Effector memory CD4-positive, alpha-beta T cell (primary cell): Measurements from ENCODE around the gene FUT6.

Source experiments
- DNase-seq, 3 donors: peaks; one replicate each; pipeline ENCODE4 v3.0.0-alpha.2; 2020
- H3K27ac ChIP-seq: 2 replicates; pipeline ENCODE4 v1.7.0; 2013; ENCODE audit warnings: mild to moderate bottlenecking, low read length, moderate library complexity; ENCODE audit not compliant: insufficient read depth, poor library complexity, severe bottlenecking
- H3K27me3 ChIP-seq: replicated peaks from 2 replicates; pipeline ENCODE4 v1.7.0; 2013; ENCODE audit warnings: mild to moderate bottlenecking, low read length; ENCODE audit not compliant: insufficient read depth, control insufficient read depth, poor library complexity, severe bottlenecking
- H3K36me3 ChIP-seq: 2 replicates; pipeline ENCODE4 v1.7.0; 2013; ENCODE audit warnings: mild to moderate bottlenecking, low read length, moderate library complexity; ENCODE audit not compliant: control insufficient read depth, insufficient read depth
- H3K4me1 ChIP-seq: 2 replicates; pipeline ENCODE4 v1.7.0; 2013; ENCODE audit warnings: low read length, mild to moderate bottlenecking; ENCODE audit not compliant: control insufficient read depth, insufficient read depth, poor library complexity, severe bottlenecking
- H3K4me3 ChIP-seq: 2 replicates; pipeline ENCODE4 v1.7.0; 2013; ENCODE audit warnings: low read length, low read depth, mild to moderate bottlenecking; ENCODE audit not compliant: insufficient read depth, poor library complexity, severe bottlenecking
- H3K9me3 ChIP-seq: 2 replicates; pipeline ENCODE4 v1.7.0; 2013; ENCODE audit warnings: mild to moderate bottlenecking, low read length, moderate library complexity; ENCODE audit not compliant: control insufficient read depth

FUT6 gene

GRCh38 chr19:5827891-5828660 lies 11.4 kb downstream of the FUT6 start:
- Histone ChIP-seq H3K4me3 (peak overlapping the region; percentile 42), H3K27me3 (no peaks in the 10 kb centered on the region), H3K4me1 (peaks cover 12% of the 10 kb centered on the region), H3K9me3 (no peaks in the 10 kb centered on the region), H3K27ac (peak overlapping the region; percentile 65), H3K36me3 (no peaks in the 10 kb centered on the region)
- peak; percentile 86 to 88 (median 88) for DNase-seq

GRCh38 chr19:5827342-5827890 lies 12.1 kb downstream of the FUT6 start:
- Histone ChIP-seq H3K36me3 (no peaks in the 10 kb centered on the region), H3K4me3 (peak overlapping the region; percentile 27), H3K27me3 (no peaks in the 10 kb centered on the region), H3K4me1 (peaks cover 12% of the 10 kb centered on the region), H3K9me3 (no peaks in the 10 kb centered on the region), H3K27ac (no peak overlapping the region)
- no peak for DNase-seq

GRCh38 chr19:5826531-5827341 lies 12.8 kb downstream of the FUT6 start:
- Histone ChIP-seq H3K4me1 (peaks cover 12% of the 10 kb centered on the region), H3K9me3 (no peaks in the 10 kb centered on the region), H3K27ac (no peak overlapping the region), H3K27me3 (no peaks in the 10 kb centered on the region), H3K4me3 (no peak overlapping the region), H3K36me3 (no peaks in the 10 kb centered on the region)
- no peak for DNase-seq

- Histone ChIP-seq H3K27me3 (no peaks in the 10 kb centered on the region), H3K4me3 (no peak overlapping the region), H3K36me3 (no peaks in the 10 kb centered on the region), H3K4me1 (peaks cover 12% of the 10 kb centered on the region), H3K27ac (no peak overlapping the region), H3K9me3 (no peaks in the 10 kb centered on the region)
- DNase-seq: no peak
These were observed 14.3 kb downstream of the FUT6 start for GRCh38 chr19:5825178-5825577.

GRCh38 chr19:5824751-5825150 lies 14.8 kb downstream of the FUT6 start:
- Histone ChIP-seq H3K9me3 (no peaks in the 10 kb centered on the region), H3K4me3 (no peak overlapping the region), H3K36me3 (no peaks in the 10 kb centered on the region), H3K27ac (no peak overlapping the region), H3K4me1 (peaks cover 12% of the 10 kb centered on the region), H3K27me3 (no peaks in the 10 kb centered on the region)
- DNase-seq: no peak

GRCh38 chr19:5823579-5824281 lies 15.8 kb downstream of the FUT6 start:
- Histone ChIP-seq H3K4me3 (no peak overlapping the region), H3K27ac (no peak overlapping the region), H3K4me1 (peaks cover 6% of the 10 kb centered on the region), H3K36me3 (no peaks in the 10 kb centered on the region), H3K27me3 (no peaks in the 10 kb centered on the region), H3K9me3 (no peaks in the 10 kb centered on the region)
- DNase-seq: no peak

GRCh38 chr19:5822181-5822844 lies 17.2 kb downstream of the FUT6 start:
- Histone ChIP-seq H3K27ac (no peak overlapping the region), H3K36me3 (no peaks in the 10 kb centered on the region), H3K9me3 (no peaks in the 10 kb centered on the region), H3K27me3 (no peaks in the 10 kb centered on the region), H3K4me3 (no peak overlapping the region), H3K4me1 (no peaks in the 10 kb centered on the region)
- DNase-seq: no peak

- H3K4me1 ChIP-seq: no peaks in the 10 kb centered on the region
- H3K4me3 ChIP-seq: no peak overlapping the region
- H3K27me3 ChIP-seq: no peaks in the 10 kb centered on the region
- H3K9me3 ChIP-seq: no peaks in the 10 kb centered on the region
- no peaks in the 10 kb centered on the region for H3K36me3 ChIP-seq
- no peak for DNase-seq
- H3K27ac ChIP-seq: no peak overlapping the region
These were observed 17.9 kb downstream of the FUT6 start for GRCh38 chr19:5821521-5822180.

GRCh38 chr19:5820785-5821184 lies 18.7 kb downstream of the FUT6 start:
- no peaks in the 10 kb centered on the region for H3K36me3 ChIP-seq
- H3K4me1 ChIP-seq: no peaks in the 10 kb centered on the region
- H3K27ac ChIP-seq: no peak overlapping the region
- DNase-seq: no peak
- H3K4me3 ChIP-seq: no peak overlapping the region
- no peaks in the 10 kb centered on the region for H3K27me3 ChIP-seq
- no peaks in the 10 kb centered on the region for H3K9me3 ChIP-seq
